Fibroblast of skin of back (primary cell): ENCODE measurements around the gene TKFC.

Experiments
- DNase-seq: peaks from one replicate; pipeline ENCODE4 v3.0.0-alpha.2; 2013

The TKFC gene

DNA sequence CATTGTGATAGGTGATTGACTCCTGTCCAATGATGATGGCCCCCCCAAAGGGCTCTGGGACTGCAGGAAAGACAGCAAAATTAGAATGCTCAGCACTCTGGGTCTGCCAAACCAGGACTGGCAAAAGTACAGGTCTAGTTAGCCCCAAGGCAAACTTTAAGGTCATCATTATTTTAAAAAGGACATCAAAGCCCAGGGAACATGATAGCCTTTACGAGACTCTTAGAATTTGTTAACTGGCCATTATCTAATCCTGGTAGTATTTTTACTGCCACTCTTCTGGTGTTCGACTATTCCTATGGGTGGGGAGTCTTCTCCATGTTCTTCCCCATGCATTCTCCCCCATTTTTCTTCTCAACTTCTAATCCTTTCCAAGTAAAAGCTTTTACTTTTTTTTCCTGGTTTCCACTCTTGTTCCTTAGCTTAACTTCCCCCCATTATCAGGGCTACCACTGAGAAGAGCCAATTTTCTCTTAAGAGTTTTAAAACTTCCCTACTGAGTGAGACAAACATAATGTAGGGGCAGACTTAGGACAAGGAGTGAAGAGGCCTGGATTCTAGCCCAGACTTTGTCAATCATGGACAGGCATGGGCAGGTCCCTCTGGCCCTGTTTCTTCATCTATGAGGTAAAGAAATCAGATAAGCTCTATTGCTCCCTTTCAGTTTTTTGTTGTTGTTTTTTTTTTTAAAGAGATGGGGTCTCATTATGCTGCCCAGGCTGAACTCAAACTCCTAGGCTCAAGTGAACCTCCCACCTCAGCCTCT is 7.2 kb upstream of the TKFC start:
- DNase-seq, result no peak

DNA sequence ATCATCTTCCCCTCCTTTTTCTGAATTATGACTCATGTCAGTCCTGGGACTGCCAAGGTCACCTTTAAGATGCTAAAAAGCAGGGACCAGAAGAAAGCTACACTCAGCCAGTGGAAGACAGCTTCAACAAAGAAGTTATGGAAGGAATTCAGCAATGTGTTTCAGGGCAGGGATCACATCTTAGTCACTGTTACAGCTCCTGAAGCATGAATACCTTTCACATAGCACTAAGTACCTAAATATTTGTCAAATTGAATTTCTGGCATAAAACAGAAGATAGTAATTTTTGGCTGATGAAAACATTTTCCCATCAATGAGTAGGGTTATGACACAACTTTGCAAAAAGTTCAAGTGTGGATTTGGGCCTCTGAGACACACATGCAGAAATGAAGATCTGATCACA is 5.4 kb upstream of the TKFC start:
- DNase-seq, result no peak

GRCh38 chr11:61328351-61328750 is 4.7 kb upstream of the TKFC start:
- no peak for DNase-seq

DNA sequence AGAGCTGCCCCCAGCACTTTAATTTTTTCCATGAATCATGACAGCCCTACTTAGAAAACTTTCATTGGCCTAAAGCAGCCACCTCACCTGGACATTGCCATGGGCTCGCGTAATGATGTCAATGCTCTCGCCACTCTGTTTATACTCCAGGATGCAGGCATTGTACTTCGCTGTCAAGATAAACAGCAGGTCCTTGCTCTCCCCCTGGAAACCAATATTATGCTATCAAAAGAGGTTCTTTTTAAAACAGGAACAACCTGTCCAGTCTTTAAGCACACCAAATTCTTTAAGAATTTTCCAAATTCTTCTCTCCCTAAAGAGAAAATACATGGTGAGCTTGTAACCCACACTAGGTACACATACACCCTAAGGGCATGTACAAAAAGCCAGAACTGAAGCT is 3.2 kb upstream of the TKFC start:
- no peak for DNase-seq

DNA sequence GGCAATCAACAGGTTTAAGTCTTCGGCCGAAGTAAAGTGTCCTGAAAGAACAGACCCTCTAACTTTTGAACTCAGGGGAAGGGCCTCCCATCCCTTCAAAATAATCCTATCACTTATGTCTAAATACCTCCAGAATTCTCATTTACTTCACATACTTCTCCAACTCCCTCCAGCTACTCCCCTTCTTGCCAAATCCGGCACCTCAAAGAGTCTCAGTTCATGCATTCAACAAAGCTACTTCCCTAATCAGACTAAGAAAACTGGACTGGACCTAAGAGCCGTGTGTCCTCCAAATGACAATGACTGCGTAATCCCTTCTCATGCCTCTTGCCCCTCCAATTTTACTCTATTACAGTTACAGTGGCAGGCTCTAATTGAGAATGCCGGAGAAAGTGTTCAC is 1.4 kb upstream of the TKFC start:
- DNase-seq, result no peak

GRCh38 chr11:61332281-61332796 is 689 bp upstream of the TKFC start:
- DNase-seq, result peak; percentile 34

- DNase-seq, result no peak
These were observed 764 bp downstream of the TKFC start for GRCh38 chr11:61333550-61334433.

GRCh38 chr11:61334434-61335354 is 1.7 kb downstream of the TKFC start:
- DNase-seq, result peak; percentile 32

- DNase-seq, result no peak
These were observed 2.3 kb downstream of the TKFC start for GRCh38 chr11:61335355-61335710.

DNA sequence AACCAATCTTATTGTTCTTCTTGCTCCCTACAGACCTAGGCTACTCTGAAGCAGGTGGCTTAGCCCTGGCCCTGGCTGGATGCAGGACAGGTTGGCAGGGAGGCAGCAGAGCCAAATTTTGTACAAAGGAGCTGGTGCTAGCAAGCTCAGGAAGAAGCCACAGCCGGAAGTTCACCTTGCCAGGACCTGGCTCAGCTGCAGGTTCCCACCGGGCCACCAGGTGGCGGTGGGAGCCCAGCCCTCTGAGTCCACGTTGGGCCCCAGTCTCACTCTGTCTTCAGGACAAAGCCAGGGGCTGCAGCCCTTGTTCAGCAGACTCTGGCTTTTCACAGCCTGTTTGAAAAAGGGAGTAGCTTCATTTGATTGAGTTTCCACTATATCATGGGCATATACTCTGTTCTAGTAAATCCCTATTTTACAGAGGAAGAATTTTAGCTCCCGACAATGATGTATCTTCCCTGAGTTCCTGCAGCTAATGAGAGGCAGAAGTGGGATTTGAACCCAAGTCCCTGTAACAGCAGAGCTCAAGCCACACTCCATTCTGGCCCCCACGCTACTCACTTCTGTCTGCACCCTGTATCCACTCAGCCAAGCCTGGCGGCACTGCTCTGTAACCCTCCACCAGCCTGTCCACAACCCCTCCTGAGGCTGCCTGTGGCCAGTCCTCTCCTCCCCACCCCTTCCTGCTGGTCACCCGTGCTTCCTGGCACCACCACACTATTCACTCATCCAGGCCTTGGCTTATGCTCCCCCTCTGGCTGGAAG is 3.3 kb downstream of the TKFC start:
- peak; percentile 65 for DNase-seq

DNA sequence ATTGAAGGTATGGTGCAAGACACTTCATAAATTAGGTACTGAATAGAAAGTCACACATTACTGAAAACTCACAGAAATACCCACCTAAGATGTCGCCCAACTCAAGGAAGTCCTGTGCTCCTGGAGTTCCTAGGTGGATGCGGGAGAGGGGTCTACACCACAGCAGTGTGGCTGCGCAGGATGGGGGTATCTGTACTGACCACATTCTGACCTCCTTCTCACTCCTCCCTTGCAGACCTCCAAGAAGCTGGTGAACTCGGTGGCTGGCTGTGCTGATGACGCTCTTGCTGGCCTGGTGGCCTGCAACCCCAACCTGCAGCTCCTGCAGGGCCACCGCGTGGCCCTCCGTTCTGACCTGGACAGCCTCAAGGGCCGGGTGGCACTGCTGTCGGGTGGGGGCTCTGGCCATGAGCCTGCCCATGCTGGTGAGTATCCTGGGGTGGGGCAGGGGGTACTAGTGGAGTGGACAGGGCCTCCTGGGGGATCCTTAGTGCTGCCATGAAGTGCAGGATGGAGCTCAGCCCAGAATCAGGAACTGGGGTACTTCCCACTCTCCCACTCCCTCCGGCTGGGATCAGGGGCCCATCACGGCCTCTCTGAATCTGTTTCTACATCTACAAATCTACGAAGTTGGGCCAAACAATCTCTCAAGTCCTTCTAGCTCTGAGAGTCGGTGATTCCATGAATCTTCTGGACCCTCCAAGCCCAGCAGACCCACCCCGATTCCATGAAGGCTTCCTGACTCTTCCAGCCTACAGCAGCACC is 4.9 kb downstream of the TKFC start:
- no peak for DNase-seq

- DNase-seq, result no peak
These were observed 5.9 kb downstream of the TKFC start for GRCh38 chr11:61338783-61339489.

GRCh38 chr11:61339490-61339878 is 6.5 kb downstream of the TKFC start:
- DNase-seq, result no peak

DNA sequence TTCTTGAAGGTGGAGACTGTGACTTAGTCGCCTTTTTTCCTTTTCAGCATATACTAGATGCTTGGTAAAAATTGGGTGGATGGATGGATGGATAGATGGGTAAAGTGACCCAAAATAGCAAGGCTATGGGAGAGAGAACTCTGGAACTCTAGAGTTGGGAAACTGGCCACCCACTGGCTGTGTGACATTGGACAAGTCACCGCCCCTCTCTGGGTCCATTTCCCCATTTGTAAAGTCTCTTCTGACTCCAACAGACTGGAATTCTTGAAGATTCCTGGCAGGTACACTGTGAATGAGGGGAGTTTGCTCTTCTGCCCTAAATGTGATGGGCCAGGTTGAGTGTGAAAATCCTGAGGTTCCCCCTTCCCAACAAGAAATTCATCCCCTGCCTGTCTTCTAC is 8.0 kb downstream of the TKFC start:
- DNase-seq, result no peak

DNA sequence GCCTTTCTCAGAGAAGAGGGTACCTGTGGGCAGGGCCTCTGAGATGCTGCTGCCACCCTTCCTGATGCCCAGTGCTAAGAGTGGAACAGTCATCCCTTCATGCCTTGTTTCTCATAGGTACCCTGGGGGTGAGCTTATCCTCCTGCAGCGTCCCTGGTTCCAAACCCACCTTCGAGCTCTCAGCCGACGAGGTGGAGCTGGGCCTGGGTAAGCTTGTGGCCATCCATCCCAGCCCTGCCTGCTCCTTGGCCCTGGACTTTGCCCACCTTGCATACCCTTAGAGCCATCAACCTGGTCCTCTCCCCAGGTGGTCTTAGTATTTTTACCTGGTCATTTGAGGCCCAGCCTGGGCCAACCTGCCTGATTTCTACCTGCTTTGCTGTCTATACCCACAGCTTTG is 8.7 kb downstream of the TKFC start:
- no peak for DNase-seq

DNA sequence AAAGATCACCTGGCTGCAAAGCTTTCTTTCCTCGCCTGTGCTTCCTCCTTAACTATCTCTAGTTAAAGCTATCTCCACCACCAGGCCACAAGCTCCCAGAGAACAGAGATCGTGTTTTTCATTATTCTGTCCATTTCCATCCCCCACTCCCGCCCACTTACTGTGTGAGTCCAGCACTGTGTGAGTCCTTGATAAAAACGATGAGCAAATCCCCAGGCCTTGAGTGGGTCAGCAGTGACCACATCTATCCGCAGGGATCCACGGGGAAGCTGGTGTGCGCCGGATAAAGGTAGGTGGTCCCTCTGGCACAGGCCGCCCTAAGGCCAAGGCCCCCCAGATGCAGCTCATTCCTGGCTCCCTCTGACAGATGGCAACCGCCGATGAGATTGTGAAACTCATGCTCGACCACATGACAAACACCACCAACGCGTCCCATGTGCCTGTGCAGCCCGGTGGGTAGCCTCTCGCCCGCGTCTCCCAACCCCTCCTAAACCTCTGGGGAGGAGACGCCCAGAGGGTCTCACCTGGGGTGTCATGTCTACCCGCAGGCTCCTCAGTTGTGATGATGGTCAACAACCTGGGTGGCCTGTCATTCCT is 9.3 kb downstream of the TKFC start:
- no peak for DNase-seq

- no peak for DNase-seq
These were observed 11.0 kb downstream of the TKFC start for GRCh38 chr11:61343792-61344745.

- DNase-seq, result no peak
These were observed 12.2 kb downstream of the TKFC start for GRCh38 chr11:61345170-61345610.
